Neuronal stem cell (in vitro differentiated cells): Measurements from ENCODE around the gene TSHZ2.

Experiments used
- DNase-seq: peaks from one replicate; pipeline ENCODE4 v3.0.0-alpha.2; 2013; ENCODE audit warnings: low spot score
- H2AFZ ChIP-seq: one replicate; pipeline ENCODE4 v1.6.1; 2013; ENCODE audit warnings: mild to moderate bottlenecking, low read length, inconsistent platforms
- H2AK5ac ChIP-seq: 2 replicates; pipeline ENCODE4 v1.6.1; 2013; ENCODE audit warnings: low read depth, mild to moderate bottlenecking, inconsistent platforms, low read length, moderate library complexity, mixed read lengths
- H2BK120ac ChIP-seq: 2 replicates; pipeline ENCODE4 v1.6.1; 2013; ENCODE audit warnings: low read depth, mild to moderate bottlenecking, inconsistent platforms, low read length, moderate library complexity, mixed read lengths
- H2BK12ac ChIP-seq: one replicate; pipeline ENCODE4 v1.6.1; 2013; ENCODE audit warnings: low read length, inconsistent platforms
- H2BK15ac ChIP-seq: 2 replicates; pipeline ENCODE4 v1.6.1; 2013; ENCODE audit warnings: mild to moderate bottlenecking, low read length, inconsistent platforms, mixed read lengths
- H2BK5ac ChIP-seq: one replicate; pipeline ENCODE4 v1.6.1; 2013; ENCODE audit warnings: inconsistent platforms, mild to moderate bottlenecking, low read length, moderate library complexity
- H3K14ac ChIP-seq: one replicate; pipeline ENCODE4 v1.6.1; 2013; ENCODE audit warnings: low read length, inconsistent platforms
- H3K18ac ChIP-seq: 2 replicates; pipeline ENCODE4 v1.6.1; 2013; ENCODE audit warnings: low read length, inconsistent platforms
- H3K23ac ChIP-seq: 2 replicates; pipeline ENCODE4 v1.6.1; 2013; ENCODE audit warnings: low read depth, mild to moderate bottlenecking, mixed read lengths, low read length, inconsistent platforms; ENCODE audit not compliant: poor library complexity
- H3K27ac ChIP-seq: replicated peaks from 3 replicates; pipeline ENCODE4 v1.5.1; 2013; ENCODE audit warnings: low read length, inconsistent platforms
- H3K27me3 ChIP-seq, 3 experiments: 2 replicates each; pipeline ENCODE4 v1.6.1; 2013; ENCODE audit warnings: low read length in 3 of 3, mild to moderate bottlenecking in 2 of 3, inconsistent platforms in 1 of 3, low read depth in 1 of 3, mixed read lengths in 1 of 3, moderate library complexity in 1 of 3; ENCODE audit not compliant: control insufficient read depth in 3 of 3, insufficient read depth in 3 of 3
- H3K36me3 ChIP-seq, 2 donors: replicated peaks in 1 of 2; 2 replicates each; pipeline ENCODE4 v1.6.1; 2013; ENCODE audit warnings: low read length in 2 of 2; ENCODE audit not compliant: control insufficient read depth in 2 of 2, insufficient read depth in 2 of 2
- H3K4ac ChIP-seq: 2 replicates; pipeline ENCODE4 v1.6.1; 2013; ENCODE audit warnings: inconsistent platforms, mild to moderate bottlenecking, low read length, moderate library complexity
- H3K4me1 ChIP-seq, 2 donors: 1 replicate in 1 of 2; 2 replicates in 1 of 2; pipeline ENCODE4 v1.6.1; 2013; ENCODE audit warnings: low read length in 2 of 2, low read depth in 1 of 2; ENCODE audit not compliant: control insufficient read depth in 2 of 2, insufficient read depth in 1 of 2
- H3K4me2 ChIP-seq: one replicate; pipeline ENCODE4 v1.6.1; 2013; ENCODE audit warnings: mild to moderate bottlenecking, low read length, inconsistent platforms; ENCODE audit not compliant: insufficient read depth, poor library complexity, severe bottlenecking
- H3K4me3 ChIP-seq, 2 donors: 2 replicates each; pipeline ENCODE4 v1.5.1; 2013; ENCODE audit warnings: low read length in 2 of 2, mild to moderate bottlenecking in 2 of 2, inconsistent platforms in 1 of 2, moderate library complexity in 1 of 2
- H3K79me1 ChIP-seq: one replicate; pipeline ENCODE4 v1.6.1; 2013; ENCODE audit warnings: low read depth, mild to moderate bottlenecking, inconsistent platforms, low read length, moderate library complexity
- H3K9ac ChIP-seq: one replicate; pipeline ENCODE4 v1.6.1; 2013; ENCODE audit warnings: mild to moderate bottlenecking, low read depth, low read length, inconsistent platforms; ENCODE audit not compliant: poor library complexity
- H3K9me3 ChIP-seq, 2 donors: replicated peaks in 1 of 2; 2 replicates each; pipeline versions ENCODE3 to v1.6.1; 2013; ENCODE audit warnings: low read length in 2 of 2, mild to moderate bottlenecking in 2 of 2, inconsistent platforms in 1 of 2, low read depth in 1 of 2, mixed read lengths in 1 of 2, moderate library complexity in 1 of 2; ENCODE audit not compliant: control insufficient read depth in 2 of 2, insufficient read depth in 1 of 2
- H4K8ac ChIP-seq: one replicate; pipeline ENCODE4 v1.6.1; 2013; ENCODE audit warnings: low read depth, mild to moderate bottlenecking, inconsistent platforms, low read length, moderate library complexity
- H4K91ac ChIP-seq: one replicate; pipeline ENCODE4 v1.6.1; 2013; ENCODE audit warnings: low read length, low read depth, mild to moderate bottlenecking, inconsistent platforms; ENCODE audit not compliant: poor library complexity
- WGBS, 2 donors: extraction: QIAGEN DNeasy Blood & Tissue Kit; methylation state at CpG; one replicate each; pipeline ENCODE4 v1.1.7; 2013; ENCODE audit warnings: missing lambda C conversion rate in 2 of 2, mixed read lengths in 1 of 2; ENCODE audit not compliant: insufficient read length in 2 of 2, insufficient replicate concordance in 1 of 2; ENCODE audit errors: extremely low coverage in 2 of 2; 5-methylcytosine and 5-hydroxymethylcytosine counted together

Gene TSHZ2

DNA sequence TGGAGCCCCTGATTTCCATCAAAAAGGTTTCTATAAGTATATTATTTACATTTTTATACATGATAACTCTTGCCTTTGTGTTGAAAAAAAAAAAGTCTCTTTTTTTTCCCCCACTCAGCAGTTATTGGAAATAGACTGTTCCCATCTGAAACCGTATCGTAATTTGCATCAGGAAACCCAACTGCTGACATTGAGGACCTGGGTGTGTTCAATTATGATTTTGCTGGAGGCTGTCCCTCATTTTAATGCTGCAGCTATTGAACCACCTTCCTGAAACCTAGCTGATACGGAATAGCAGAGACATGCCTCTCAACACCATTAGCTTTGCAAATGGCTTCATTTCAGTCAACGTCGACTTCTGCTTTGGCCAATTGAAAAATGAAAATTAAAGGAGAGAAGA, 522.6 kb downstream of the TSHZ2 start:
- H3K27ac ChIP-seq = no peak overlapping the region
- no peak overlapping the region for H3K18ac ChIP-seq
- H3K4ac ChIP-seq = no peak overlapping the region
- H2BK15ac ChIP-seq = no peak overlapping the region
- H3K9ac ChIP-seq = no peak overlapping the region
- H4K8ac ChIP-seq = no peak overlapping the region
- H3K9me3 ChIP-seq = no peaks in the 10 kb centered on the region
- no peak overlapping the region for H2AK5ac ChIP-seq
- H3K4me2 ChIP-seq = no peak overlapping the region
- H2BK12ac ChIP-seq = no peak overlapping the region
- no peaks in the 10 kb centered on the region for H3K79me1 ChIP-seq
- H4K91ac ChIP-seq = no peak overlapping the region
- H3K23ac ChIP-seq = no peak overlapping the region
- no peak overlapping the region for H2AFZ ChIP-seq
- no CpG with 5 or more reads among the region's 5 CpGs for WGBS, 2 donors
- no peaks in the 10 kb centered on the region for H3K27me3 ChIP-seq
- H3K36me3 ChIP-seq = no peaks in the 10 kb centered on the region
- H3K4me3 ChIP-seq = no peak overlapping the region
- peaks cover 0 to 3% of the 10 kb centered on the region in 2 donors for H3K4me1 ChIP-seq
- H2BK5ac ChIP-seq = no peak overlapping the region
- no peak overlapping the region for H2BK120ac ChIP-seq
- no peak for DNase-seq
- H3K14ac ChIP-seq = no peak overlapping the region

DNA sequence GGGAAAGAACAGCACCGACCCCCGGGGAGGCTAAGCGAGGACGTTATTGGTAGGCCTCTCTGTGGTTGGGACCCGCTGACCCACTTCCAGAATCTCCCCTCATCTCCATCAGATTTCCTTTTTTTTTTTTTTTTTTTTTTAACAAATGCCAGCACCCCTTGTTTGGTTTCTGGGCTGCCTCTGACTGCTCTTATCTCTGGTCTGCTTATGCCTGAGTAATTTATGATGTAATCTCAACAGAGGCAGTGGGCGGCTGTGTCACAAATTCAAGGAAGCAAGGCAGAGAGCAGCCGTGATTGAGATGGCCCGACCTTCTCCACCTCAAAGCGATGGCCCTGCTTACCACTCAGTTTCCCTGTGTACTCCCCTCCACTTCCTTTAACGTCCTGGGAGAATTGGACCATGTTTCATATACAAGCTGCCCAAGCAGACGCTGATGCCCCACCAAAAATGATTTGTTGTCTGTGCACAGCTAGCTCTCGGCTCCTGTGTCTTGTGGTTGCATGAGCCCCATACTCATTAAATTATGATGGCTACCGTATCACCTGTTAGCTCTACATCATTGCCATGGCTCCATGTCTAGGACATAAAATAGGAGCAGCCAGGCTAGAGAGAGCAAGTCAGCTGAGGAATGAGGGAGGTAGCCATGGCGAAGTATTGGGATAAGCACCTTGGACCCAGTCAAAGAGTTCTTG, 523.4 kb downstream of the TSHZ2 start:
- WGBS, 2 donors = no CpG with 5 or more reads among the region's 14 CpGs
- Histone ChIP-seq H4K8ac (no peak overlapping the region), H3K27ac (no peak overlapping the region)

DNA sequence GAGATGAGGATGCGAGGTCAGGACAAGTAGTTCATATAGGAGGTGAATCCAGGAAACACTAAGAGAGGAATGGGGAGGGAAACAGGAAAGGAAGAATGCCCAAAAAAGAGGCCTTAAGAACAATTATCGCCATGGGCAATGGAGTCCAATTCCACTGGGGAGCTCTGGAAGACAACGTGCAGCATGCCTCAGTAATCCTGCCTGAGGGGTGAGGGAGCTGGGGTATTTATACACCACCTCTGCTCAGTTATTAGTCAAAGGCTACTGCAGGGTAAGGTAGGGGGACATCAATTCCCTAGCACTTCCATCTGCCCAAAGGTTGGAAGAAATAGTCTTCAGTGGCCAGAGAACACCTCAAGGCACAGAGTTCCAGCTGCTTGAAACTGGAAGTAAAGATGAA, 525.1 kb downstream of the TSHZ2 start:
- no peak overlapping the region for H2BK5ac ChIP-seq
- H2BK15ac ChIP-seq = no peak overlapping the region
- no peak overlapping the region for H4K8ac ChIP-seq
- DNase-seq = no peak
- H3K9me3 ChIP-seq = no peaks in the 10 kb centered on the region
- no peak overlapping the region for H3K4ac ChIP-seq
- no peaks in the 10 kb centered on the region for H3K79me1 ChIP-seq
- no peak overlapping the region for H3K9ac ChIP-seq
- no peak overlapping the region for H4K91ac ChIP-seq
- H3K18ac ChIP-seq = no peak overlapping the region
- H2BK120ac ChIP-seq = no peak overlapping the region
- no peak overlapping the region for H2AFZ ChIP-seq
- H3K36me3 ChIP-seq = no peaks in the 10 kb centered on the region
- H3K4me2 ChIP-seq = no peak overlapping the region
- no peak overlapping the region for H3K14ac ChIP-seq
- H3K27ac ChIP-seq = no peak overlapping the region
- H3K27me3 ChIP-seq = no peaks in the 10 kb centered on the region
- WGBS, 2 donors = no CpG with 5 or more reads among the region's 3 CpGs
- peaks cover 0 to 3% of the 10 kb centered on the region in 2 donors for H3K4me1 ChIP-seq
- peak overlapping the region in 1 of 2 donors; percentile 53 for H3K4me3 ChIP-seq
- no peak overlapping the region for H3K23ac ChIP-seq
- no peak overlapping the region for H2BK12ac ChIP-seq
- H2AK5ac ChIP-seq = no peak overlapping the region

More for the DNA sequence above, 523.4 kb downstream of the TSHZ2 start:
- Histone ChIP-seq H3K4ac (no peak overlapping the region), H3K4me1 (peaks cover 0 to 3% of the 10 kb centered on the region in 2 donors), H2BK12ac (no peak overlapping the region), H3K4me3 (no peak overlapping the region), H2AK5ac (no peak overlapping the region), H3K14ac (no peak overlapping the region), H2BK15ac (no peak overlapping the region), H2BK120ac (no peak overlapping the region), H4K91ac (no peak overlapping the region), H3K18ac (no peak overlapping the region), H2BK5ac (no peak overlapping the region), H3K27me3 (no peaks in the 10 kb centered on the region), H2AFZ (no peak overlapping the region), H3K9ac (no peak overlapping the region), H3K36me3 (no peaks in the 10 kb centered on the region), H3K79me1 (no peaks in the 10 kb centered on the region), H3K9me3 (no peaks in the 10 kb centered on the region), H3K23ac (no peak overlapping the region), H3K4me2 (no peak overlapping the region)
- no peak for DNase-seq

DNA sequence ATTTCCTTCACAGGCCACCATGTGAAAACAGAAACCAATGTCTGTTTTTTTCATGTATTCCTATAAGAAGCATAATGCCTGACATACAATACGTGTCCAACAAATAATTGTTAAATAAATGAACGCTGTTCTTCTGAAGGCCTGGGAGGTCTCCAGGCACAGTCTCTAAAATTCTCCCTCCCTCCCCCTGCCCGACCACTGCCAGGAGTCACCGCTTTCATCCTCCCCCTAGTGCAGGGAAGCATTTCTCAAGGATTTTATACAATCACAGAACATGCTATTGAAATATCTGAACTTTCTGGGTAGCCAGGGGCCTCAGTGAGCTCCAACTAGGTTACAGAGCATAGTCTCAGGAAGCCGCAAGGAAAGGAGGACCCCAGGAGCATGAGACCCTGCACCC, 526.2 kb downstream of the TSHZ2 start:
- Histone ChIP-seq H2BK12ac (no peak overlapping the region), H3K9me3 (no peaks in the 10 kb centered on the region), H3K27ac (no peak overlapping the region), H3K4me2 (no peak overlapping the region), H3K4me1 (no peaks in the 10 kb centered on the region), H3K79me1 (no peaks in the 10 kb centered on the region), H3K23ac (no peak overlapping the region), H3K4me3 (no peak overlapping the region), H2BK15ac (no peak overlapping the region), H4K8ac (no peak overlapping the region), H2AFZ (no peak overlapping the region), H4K91ac (no peak overlapping the region), H3K14ac (no peak overlapping the region), H2BK5ac (no peak overlapping the region), H3K9ac (no peak overlapping the region), H2BK120ac (no peak overlapping the region), H3K4ac (no peak overlapping the region), H3K18ac (no peak overlapping the region), H2AK5ac (no peak overlapping the region), H3K36me3 (no peaks in the 10 kb centered on the region), H3K27me3 (no peaks in the 10 kb centered on the region)
- no peak for DNase-seq
- WGBS, 2 donors = no CpG with 5 or more reads among the region's 5 CpGs
